NCI-H187 treated with DMSO at 0.1 percent for 48 hours (cell line): ENCODE data around the gene XIRP2.

Experiments used
- DNase-seq: peaks from one replicate; lab custom pipeline; 2025; lab: John Stamatoyannopoulos, UW

Gene XIRP2

DNA sequence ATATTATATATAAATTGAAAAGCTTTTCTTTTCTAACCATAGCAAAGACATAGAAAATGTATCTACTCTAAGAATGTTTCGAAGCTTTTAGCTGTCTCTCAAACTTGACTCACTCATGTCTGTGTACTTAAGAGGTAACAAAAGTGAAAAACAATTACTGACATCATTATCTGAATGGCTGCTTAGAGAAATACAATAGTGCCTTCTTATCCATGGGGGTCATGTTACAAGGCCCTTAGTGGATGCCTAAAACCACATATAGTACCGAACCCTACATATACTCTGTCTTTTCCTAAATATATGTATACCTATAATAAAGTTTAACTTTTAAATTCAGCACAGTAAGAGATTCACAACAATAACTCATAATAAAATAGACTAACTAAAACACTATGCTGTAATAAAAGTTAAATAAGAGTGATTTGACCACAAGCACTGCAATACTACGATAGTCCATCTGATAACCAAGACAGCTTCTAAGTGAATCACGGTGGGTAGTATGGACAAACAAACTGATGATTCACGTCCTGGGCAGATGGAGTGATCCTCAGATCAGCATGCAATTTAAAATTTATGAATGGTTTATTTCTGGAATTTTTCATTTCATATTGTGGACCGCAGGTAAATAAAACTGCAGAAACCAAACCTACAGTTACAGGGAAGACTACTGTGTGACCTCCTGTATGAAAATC, 246.2 kb downstream of the XIRP2 start:
- DNase-seq: peak; percentile 57

DNA sequence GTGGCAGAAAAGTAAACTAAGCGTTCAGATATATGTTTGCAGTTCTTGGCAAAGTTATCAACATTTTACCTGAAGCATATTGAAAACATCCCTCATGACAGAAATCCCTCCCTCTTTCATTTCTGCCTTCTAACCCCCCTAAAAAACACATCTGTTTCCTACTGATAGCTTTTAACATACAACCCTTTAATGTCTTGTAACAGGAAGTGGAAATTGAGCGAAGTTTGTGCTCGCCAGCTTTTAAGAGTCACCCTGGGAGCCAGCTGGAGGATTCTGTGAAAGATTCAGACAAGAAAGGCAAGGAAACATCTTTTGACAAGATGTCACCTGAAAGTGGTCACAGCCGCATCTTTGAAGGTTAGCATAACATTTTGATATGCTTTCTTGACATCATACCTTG, 247.4 kb downstream of the XIRP2 start:
- DNase-seq: no peak

DNA sequence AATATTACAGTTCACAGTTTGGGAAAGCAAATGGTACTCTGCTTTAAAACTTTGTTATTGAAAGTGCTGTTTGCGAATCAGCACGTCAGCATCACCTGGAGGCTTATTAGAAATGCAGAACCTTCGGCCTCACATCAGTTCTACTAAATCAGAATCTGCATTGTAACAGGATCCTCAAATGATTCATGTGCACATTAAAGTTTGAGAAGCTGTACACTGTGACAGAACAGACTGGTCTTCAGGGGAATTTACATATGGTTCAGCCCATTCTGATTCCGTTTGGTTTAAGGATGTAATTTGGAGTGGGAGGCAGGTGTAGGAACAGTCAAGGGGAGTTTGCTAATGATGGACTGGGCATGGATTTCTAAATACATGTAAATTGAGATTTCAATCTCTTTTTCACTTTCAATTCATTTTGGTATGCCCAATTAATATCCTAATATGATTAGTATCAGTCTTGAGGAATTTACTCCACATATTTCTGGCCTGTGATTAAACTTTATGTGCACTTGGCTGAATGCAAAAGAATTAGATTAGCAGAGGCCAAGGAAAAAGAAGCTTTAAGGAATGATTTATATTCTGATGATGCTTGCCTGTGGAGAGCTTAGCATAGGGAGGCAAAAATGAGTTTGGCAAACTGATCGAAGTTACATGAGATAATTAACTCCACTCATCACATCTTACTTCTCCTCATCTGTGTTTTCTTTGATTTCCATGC, 248.8 kb downstream of the XIRP2 start:
- DNase-seq: no peak

DNA sequence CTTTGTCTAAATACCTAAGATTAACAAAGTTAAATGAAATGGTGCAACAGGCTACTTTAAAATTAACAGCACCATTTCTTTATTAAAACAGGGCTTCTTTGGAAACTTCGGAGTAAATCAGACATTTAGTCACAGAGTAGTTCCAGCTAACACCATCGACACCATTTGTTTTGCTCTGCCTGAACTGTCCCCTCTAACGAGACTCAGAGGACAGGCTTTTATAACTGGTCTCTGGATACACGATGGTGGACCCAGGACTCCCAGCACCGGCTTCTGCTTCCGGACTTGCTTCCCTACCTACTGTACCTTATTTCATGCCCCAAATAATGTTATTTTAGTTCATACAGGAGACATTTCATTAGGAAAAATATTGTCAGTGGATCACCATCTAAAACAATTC, 252.1 kb downstream of the XIRP2 start:
- DNase-seq: no peak

DNA sequence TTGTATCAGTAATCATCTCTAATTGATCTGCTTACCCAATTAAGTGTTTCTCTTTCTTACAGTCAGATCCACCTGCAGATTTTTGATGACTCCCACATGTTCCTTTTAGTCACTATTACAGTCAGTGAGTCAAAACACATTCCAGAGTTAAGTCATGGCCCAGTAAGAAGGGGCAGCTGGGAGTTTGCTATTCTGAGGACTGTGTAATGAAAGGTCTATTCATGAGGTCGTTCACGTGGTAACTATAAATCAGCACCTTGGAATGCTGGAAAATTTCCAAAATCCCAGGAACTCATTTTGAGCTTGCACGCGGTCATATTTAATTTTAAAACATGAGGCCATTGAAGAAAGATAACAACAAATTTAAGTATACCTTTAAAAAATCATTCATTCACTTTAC, 252.5 kb downstream of the XIRP2 start:
- no peak for DNase-seq

DNA sequence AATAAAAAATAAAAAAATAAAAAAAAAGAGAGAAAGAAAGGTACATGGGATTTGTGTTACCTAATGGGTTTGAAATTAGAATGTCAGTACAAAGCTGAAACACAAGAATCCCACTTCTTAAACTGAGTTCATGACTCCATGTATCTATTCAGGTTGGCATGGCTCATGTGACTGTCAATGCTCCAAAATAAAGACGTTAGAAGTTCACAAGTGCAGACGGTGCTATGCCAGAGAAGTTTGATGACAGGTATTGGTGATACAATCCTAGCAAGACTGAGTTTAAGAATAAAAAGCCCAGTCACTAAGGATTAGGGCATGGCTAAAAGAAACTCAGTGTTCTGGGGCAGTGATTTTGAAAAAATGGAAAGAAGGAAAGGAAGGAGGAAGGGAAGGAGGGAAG, 254.3 kb downstream of the XIRP2 start:
- DNase-seq: no peak

DNA sequence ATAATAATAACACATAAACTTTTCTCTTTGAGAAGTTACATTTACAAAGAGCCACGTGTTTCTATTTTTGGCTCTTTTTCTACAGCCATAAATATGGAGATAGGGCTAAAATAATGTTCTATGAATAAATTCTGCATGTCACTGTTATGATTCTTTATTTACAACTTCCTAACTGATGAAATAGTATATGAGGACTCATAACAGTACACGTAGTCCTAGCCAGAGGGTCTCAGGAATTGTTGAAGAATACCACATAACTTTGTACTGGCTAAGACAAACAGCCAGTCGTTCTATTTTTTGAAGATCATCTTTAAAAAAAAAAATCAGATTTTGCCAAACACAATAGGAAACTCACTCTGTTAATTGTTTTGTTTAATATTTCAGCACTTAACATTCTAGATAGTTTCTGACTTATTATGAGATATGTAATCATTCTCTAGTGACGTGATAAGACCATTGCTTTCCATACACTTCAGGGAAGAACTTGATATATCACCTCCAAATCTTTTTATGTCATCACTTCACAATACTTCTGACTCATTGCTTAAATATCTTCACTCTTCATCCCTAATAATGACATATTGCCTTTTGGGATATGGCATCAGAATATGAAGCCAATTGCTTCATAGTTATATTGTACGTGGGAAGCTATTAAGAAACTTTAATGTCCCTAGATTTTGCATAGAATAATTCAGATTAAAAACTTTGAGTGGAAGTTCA, 256.1 kb downstream of the XIRP2 start:
- DNase-seq: no peak

DNA sequence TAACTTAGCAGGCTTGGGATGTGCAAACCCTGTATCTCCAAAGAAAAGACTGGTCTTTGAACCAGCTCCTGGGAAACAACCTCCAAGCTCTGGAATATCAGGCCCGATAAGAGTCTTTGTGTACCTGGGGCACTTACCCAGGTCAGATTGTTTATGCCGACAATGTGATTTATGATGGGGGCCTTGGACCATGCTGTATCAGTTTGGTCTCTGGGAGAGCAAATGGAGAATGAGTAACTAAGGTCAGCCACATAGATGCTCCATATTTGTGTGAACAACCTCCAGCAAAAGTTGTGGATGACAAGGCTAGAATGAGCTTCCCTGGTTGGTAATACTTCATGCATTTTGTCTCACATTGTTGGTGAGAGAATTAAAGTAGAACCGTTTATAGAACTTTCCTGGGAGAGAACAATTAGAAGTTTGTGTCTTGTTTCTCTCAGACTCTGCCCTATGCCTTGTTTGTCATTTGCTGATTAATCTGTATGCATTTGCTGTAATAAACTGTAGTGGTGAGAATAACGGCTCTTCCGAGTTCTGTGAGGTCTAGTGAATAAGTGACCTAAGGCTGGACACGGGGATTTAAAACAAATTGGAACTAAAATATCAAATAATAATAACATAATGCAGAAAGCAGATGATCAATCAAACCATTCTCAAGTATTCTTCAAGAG, 259.1 kb downstream of the XIRP2 start:
- no peak for DNase-seq

DNA sequence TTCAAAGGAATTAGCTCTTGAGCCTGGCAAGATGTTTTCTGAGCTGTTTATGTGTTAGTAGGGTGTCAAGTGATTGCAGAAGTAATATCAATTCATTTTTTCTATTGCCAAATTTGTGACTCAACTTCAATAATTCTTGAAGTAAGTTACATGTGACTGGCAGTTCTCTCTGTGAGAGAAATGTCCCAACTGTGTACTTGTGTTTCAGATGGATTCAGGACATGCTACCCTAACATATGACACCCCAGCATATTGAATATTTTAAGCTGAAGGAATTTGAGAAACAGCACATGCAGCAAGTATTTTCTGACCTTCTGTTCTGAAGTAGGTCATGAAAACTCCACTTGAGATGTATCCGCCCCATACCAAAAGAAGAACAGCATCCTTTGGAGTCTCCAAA, 263.6 kb downstream of the XIRP2 start:
- no peak for DNase-seq

DNA sequence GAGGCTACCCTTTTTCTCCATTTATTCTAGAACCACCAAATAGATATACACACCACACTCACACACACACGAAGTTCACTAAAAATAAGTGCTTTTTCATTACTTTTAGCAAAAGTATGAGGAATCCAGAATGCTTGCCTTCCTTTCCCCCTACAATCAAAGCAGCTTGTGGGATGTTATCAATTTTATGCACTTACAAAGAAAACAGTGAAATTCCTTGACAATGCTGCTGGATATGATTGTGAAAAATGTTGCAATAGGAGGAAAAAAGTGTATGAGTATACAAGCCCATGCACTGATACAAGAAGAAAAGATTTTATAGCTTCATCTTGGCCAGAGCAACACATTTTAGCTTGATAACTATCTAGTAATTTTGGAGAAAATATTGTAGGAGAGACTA, 269.2 kb downstream of the XIRP2 start:
- no peak for DNase-seq

DNA sequence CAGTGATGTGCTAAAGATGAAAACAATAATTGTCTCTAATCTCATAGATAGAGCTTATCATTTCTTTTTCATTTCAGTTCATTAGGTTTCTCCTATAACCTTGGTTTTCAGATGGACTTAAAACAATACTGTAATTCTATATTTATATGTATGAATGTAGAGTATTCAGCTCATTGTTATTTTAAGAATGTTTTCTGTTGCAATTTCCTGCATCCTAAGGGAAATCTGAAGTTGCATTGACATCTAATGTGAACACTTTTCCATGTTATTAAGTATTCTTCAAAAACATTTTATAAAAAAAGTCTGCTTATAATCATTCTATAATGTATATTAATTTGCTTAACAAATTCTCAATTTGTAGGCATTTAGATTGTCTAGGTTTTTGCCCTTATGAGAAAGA, 288.9 kb downstream of the XIRP2 start:
- DNase-seq: no peak

DNA sequence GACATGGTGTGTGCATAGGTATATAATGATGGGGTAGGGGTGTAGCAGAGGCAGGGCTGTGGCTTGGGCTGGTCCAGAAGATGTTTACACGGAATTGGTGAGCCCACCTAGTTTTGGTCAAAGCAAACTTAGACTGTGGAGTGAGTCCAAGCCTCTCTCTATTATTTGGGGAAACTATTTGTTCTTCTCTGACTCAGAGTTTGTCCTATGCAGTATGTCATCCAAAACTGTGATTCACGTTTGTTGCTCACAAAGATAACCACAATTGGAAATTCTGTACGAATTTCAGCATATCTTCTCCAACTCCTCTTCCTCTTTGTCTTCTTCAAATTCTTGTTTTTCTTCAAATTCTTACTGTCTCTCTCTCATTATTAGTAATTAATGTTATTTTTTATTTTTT, 292.9 kb downstream of the XIRP2 start:
- no peak for DNase-seq

DNA sequence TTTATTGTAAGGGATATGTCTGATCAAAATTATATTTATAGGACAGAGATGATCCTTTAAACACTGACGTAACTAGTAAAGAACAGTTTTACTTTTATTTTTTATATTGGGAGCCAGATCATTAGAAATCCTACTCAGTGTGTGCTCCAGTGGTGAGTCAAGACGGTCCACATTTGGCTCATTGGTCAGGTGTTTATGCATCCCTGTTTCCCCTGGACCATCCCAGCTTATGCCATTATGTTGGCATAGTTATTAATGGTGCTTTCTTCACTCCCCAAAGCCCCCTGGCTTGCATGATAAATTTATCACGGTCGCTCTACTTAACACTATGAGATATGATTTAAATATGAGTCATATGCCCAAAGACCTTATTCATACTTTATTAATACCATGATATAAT, 293.4 kb downstream of the XIRP2 start:
- no peak for DNase-seq

DNA sequence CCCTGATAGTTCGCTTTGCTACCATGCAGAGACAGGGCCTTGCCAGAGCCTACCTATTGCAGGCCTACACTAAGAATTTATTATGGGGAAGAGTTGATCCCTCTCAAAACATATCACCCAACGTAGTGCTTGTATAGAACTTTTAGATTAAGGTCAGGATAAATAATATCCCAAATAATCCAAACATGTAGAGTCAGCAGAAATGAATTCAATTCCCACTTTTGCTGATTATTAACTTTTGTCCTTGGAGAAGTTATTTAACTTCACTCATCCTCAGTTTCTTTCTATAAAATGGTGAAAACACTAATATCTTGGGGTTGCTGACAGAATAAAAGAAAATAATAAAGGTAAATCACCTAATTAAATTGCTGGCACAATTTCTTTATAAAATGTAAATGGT, 294.1 kb downstream of the XIRP2 start:
- no peak for DNase-seq

DNA sequence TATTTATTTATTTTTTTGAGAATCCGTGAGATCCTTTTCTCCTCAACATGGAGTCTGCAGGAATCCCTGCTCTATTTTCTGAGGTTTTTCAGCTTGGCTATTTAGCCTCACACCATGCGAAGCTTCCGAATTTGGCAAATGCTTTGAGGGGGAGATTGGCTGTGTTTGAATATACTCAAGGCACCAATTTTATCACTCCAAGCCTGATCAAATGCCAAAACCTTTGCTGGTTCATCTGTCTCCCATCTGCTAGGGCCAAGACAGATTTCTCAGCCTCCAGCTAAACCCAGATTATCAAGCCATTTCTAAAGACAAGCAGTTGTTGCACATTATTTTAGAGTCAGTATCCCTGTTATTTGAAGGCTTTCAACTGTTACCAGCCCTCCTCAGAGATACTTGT, 295.7 kb downstream of the XIRP2 start:
- DNase-seq: no peak

DNA sequence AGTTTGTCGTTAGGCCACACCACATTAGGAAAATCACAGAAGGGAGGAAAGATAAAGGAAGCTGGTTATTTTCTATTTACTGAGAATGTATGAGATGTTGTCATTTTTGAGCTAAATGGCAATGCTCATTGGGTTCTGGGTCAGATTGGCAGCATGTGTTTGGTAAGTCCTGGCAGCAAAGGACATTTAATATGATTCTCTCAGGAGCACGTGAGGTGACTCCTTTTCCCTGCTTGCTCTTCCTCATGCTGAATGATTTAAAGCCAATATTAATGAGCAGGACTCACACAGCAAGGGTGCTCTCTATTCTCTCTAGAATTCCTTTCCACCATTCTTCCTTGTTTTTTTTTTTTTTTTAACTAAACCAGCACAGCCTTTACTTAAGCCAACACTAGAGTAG, 298.2 kb downstream of the XIRP2 start:
- no peak for DNase-seq

DNA sequence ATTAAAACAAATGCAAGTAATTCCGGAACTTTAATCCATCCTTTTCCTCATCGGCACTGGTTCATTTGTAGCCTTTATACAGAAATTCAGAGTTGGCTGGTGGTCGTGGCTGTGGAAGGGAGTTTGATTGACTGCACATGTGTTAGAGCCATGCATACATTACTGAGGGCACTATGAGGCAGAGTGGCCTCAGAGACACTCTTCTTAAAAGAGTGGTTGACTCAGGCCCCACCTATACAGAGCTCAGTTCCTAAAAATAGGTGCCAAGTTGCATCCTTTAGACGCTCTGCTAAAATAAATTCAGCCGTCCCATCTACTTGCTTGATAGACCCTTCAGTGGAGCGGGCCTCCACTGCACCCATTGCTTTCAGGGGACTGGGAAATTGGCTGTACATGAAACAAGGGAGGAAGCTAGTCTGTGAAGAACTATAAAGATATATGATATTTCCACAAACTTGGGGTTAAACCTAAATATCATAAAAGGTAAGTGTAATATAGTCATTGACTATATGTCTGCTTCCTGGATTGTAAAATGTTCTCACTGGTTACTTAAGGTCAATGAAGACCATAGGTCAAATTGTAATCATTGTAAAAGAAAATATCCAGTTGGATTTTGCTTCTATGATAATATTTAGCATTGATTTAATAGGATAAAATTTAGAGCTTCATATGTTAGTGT, 298.9 kb downstream of the XIRP2 start:
- DNase-seq: no peak

DNA sequence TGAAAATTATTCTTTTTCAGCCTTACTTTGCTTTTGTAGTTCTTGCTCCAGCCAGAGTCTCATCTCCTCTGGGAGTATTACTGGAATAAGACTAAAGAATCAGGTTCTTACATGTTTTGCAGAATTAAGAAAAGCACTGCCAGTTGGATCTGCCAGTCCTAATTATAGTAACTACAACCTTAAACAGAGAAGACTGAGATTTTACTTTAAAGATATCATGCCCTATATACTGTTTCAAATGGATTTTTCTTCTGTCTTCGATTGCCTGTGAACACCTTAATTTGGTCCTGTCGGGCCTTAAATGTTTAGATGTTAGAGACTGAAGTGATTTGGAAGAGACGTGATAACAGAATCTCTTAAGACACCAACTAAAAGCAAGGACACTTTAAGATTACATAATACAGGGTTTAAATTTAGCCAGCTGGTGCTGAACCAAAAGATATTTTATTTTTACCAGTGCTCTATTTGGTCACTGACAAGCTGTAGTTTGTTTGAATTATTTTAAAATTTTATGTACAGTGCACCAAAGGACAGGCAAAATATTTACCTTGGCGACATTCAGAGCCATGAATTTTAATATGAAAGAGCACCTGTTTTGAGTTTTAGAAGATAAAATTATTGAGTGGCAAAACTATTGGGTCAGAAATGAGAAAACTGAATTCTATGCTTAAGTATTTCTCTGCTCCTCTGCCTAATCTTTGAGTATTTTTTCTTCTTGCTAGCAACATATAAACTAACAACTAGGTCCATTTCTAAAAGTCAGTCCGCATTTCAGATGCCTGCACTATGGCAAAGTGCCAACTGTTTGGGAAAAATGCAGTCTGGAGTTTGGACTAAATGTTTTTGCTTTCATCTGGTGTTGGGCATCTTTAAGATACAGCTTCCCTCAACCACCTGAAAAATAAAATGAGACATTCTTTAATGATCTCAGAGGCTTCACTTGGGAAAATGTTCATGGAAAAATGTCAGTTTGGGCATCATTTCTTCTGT, 300.0 kb downstream of the XIRP2 start:
- DNase-seq: no peak

DNA sequence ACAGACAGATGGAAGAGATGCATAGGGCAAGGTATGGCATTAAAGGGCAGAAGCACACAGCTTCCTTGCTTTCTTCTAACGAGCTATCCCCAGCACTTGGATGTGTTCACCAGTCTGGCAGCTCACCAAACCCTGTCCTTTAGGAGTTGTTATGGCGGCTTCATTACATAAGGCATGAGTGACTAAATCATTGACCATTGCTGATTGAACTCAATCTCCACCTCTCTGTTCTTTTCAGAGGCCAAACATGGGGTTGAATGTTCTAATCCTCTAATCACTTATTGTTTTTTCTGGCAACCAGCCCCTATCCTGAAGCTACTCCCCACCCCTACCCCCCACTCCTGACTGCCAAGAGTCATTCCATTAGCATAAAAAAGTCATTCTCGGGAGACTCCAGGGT, 301.8 kb downstream of the XIRP2 start:
- no peak for DNase-seq

DNA sequence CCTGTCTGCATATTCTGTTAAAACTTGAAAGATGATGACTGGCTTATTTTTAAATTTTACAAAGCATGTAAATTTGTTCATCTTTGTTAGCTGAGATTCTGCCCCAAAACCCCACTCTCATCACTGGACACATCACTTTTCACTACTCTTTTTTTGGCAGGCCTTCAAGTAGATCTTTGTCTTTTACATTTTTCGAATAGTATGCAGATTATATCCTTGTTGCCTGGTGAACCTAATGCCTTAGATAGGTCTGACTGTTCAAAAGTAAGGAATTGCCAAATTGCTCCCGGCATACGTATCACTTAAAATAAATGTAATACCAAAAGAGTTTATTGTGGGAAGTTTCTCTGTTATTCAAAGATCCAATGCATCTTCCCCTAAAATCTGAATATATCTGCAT, 303.3 kb downstream of the XIRP2 start:
- DNase-seq: no peak

DNA sequence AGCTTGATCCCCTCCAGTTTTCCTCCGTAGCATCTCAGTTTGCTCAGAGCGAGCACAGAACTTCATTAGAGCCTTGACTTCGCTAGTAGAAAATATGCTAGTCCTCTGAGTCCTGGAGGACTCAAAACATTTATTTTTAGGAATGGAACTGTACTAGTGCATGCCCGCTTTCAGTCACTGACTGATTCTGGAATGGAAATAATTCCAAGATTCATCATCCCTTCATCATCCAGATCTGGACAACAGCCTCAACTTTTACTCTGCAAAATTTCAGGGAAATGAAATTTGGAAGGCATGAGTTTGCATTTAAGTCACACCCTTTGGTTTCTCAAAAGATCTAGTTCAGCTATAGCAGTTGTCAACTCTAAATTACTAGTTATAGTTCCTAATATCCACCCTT, 304.6 kb downstream of the XIRP2 start:
- DNase-seq: no peak
